Aorta (tissue), 5 donors: ENCODE results near the gene PROSER3. TPM values are rescaled to one million over a fixed set of nuclear protein-coding genes. Genes with fewer than 3 reads are reported as not detected.

Source experiments
- ATAC-seq: fragments of 200-7000 bp; cut with Tn5 transposase; one replicate; pipeline ENCODE4 v1.9.1; 2022; ENCODE audit warnings: moderate library complexity; ENCODE audit not compliant: low FRiP score
- DNase-seq, 2 donors: peaks; one replicate each; pipeline ENCODE4 v3.0.0-alpha.2; 2020
- H3K27ac ChIP-seq, 2 donors: one replicate each; pipeline ENCODE4 v1.5.1; 2013; ENCODE audit warnings: low read length in 2 of 2, mild to moderate bottlenecking in 2 of 2, moderate library complexity in 2 of 2, control low read depth in 1 of 2, inconsistent platforms in 1 of 2, low read depth in 1 of 2
- H3K27me3 ChIP-seq, 2 donors: one replicate each; pipeline ENCODE4 v1.6.1; 2013; ENCODE audit warnings: control low read depth in 1 of 2, low read length in 1 of 2, mild to moderate bottlenecking in 1 of 2, moderate library complexity in 1 of 2; ENCODE audit not compliant: insufficient read depth in 2 of 2, control insufficient read depth in 1 of 2
- H3K36me3 ChIP-seq, 2 donors: one replicate each; pipeline ENCODE4 v1.6.1; 2013; ENCODE audit warnings: control low read depth in 1 of 2, low read length in 1 of 2, mild to moderate bottlenecking in 1 of 2; ENCODE audit not compliant: insufficient read depth in 2 of 2, control insufficient read depth in 1 of 2
- H3K4me1 ChIP-seq, 2 donors: one replicate each; pipeline ENCODE4 v1.6.1; 2013; ENCODE audit warnings: low read length in 2 of 2, control low read depth in 1 of 2, mild to moderate bottlenecking in 1 of 2, moderate library complexity in 1 of 2; ENCODE audit not compliant: insufficient read depth in 2 of 2, control insufficient read depth in 1 of 2
- H3K4me3 ChIP-seq, 2 donors: one replicate each; pipeline ENCODE4 v1.5.1; 2013; ENCODE audit warnings: low read length in 2 of 2, control low read depth in 1 of 2, mild to moderate bottlenecking in 1 of 2
- H3K9me3 ChIP-seq: one replicate; pipeline ENCODE4 v1.6.1; 2013; ENCODE audit warnings: mild to moderate bottlenecking, low read length; ENCODE audit not compliant: control insufficient read depth
- WGBS, 2 donors: extraction: QIAGEN DNeasy Blood & Tissue Kit; methylation state at CpG; one replicate each; pipeline ENCODE4 v1.1.7; 2013; 5-methylcytosine and 5-hydroxymethylcytosine counted together
- intact Hi-C, 2 donors: fragments of 100-400 bp; cut with DNase I; formaldehyde crosslinking; loops; one replicate each; pipeline versions ENCODE4 v1.14.2 to v1.15.0; 2022
- polyA plus RNA-seq, 2 donors: library from polyadenylated mRNA; stranded (reverse); fragments of 200-250 nt; gene quantifications; one replicate each; pipeline ENCODE4 v1.2.3, GENCODE V29; 2013
- total RNA-seq, 2 donors: library from RNA; stranded (reverse); fragmentation: NEBNext Ultra II Directional; extraction: Animal tissue kit (Norgen Biotek cat#: 25700); gene quantifications; one replicate each; pipeline ENCODE4 v1.2.1, GENCODE V29; 2021
- donor health status: healthy with polysubstance abuse.
- donor health status: Bipolar disorder and iron deficiency.
- donor health status: DM: no; HTN: no; CAD: no.
- donor health status: DM: no; HTN: no; CAD: no.
- donor health status: DM: yes; HTN: yes; CAD: no.

PROSER3 gene
- total and polyA plus RNA-seq, 4 donors: 4.1 to 19.6 (median 18.7) TPM

DNA sequence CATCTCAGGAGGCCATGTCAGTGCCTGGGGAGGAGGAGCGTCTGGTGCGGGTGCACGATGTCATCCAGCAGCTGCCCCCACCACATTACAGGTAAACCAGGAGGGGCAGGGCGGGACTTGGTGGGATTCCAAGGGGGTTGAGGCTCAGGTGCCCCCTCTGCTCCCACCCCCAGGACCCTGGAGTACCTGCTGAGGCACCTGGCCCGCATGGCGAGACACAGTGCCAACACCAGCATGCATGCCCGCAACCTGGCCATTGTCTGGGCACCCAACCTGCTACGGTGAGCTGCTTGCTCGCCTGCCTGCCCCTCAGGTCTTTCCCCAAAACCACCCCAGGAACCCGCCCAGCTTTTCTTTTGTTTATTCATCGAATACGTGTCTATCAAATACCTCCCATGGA, 24.6 kb downstream of the PROSER3 start:
- peaks cover 0 to 1% of the 10 kb centered on the region in 2 donors for H3K36me3 ChIP-seq
- DNase-seq: no peak
- no peak overlapping the region for H3K4me3 ChIP-seq
- H3K27me3 ChIP-seq: no peaks in the 10 kb centered on the region
- no peak for ATAC-seq
- H3K4me1 ChIP-seq: no peaks in the 10 kb centered on the region
- 94 to 95% methylated on average over 12 of the region's 12 CpGs for WGBS, 2 donors
- no peak overlapping the region for H3K27ac ChIP-seq
- intact Hi-C loops: no loop called here
- no peaks in the 10 kb centered on the region for H3K9me3 ChIP-seq

GRCh38 chr19:35783469-35784434, 25.8 kb downstream of the PROSER3 start:
- DNase-seq (no peak), ATAC-seq (no peak)
- Histone ChIP-seq H3K36me3 (peaks cover 0 to 1% of the 10 kb centered on the region in 2 donors), H3K27ac (no peak overlapping the region), H3K27me3 (no peaks in the 10 kb centered on the region), H3K4me3 (no peak overlapping the region), H3K4me1 (no peaks in the 10 kb centered on the region), H3K9me3 (no peaks in the 10 kb centered on the region)
- WGBS, 2 donors: 80 to 84% methylated on average over 26 to 28 of the region's 28 CpGs
- intact Hi-C loops: no loop called here

DNA sequence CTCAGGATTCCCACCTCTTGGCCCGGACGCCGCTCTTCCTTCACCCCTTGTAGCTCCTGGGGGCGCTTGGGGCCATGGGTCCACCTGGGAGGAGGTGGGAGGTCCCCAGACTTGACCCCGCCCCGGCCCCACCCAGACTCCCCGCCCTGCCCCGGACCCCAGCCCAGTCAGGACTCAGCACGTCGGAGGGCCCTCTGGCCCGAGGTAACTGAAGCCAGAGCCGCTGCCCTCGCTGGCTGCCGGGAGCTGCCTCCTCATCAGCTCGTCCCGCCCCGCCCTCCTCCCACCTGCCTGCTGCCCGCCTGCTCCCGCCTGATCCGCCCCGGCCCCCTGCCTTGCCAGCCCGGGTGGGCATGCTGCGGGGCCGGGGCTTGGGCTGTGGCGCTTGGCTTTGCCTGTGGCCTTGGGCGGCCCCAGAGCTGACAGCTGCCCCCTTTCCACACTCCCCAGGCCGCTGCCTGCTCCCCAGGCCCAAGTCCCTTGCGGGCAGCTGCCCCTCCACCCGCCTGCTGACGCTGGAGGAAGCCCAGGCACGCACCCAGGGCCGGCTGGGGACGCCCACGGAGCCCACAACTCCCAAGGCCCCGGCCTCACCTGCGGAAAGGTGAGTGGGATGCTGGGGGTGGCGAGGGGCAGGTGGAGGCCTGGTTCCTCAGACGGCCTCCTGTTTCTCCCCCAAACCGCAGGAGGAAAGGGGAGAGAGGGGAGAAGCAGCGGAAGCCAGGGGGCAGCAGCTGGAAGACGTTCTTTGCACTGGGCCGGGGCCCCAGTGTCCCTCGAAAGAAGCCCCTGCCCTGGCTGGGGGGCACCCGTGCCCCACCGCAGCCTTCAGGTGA, 26.7 kb downstream of the PROSER3 start:
- 76 to 77% methylated on average over 34 to 45 of the region's 45 CpGs for WGBS, 2 donors
- DNase-seq (no peak), ATAC-seq (no peak)
- Histone ChIP-seq H3K36me3 (peaks cover 0 to 1% of the 10 kb centered on the region in 2 donors), H3K4me3 (no peak overlapping the region), H3K9me3 (no peaks in the 10 kb centered on the region), H3K4me1 (no peaks in the 10 kb centered on the region), H3K27me3 (no peaks in the 10 kb centered on the region), H3K27ac (no peak overlapping the region)
- intact Hi-C loops: no loop called here

DNA sequence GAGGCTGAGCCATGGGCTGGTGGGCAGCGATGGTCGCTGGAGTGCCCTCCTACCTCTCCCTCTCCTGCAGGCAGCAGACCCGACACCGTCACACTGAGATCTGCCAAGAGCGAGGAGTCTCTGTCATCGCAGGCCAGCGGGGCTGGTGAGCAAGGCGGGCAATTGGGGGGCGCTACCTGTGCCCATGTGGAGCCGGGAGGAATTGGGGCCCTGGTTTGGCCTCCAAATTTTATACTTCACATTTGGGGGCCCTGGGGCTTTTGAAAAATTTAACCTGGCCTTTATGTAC, 27.3 kb downstream of the PROSER3 start:
- DNase-seq (no peak), ATAC-seq (no peak)
- no peaks in the 10 kb centered on the region for H3K4me1 ChIP-seq
- WGBS, 2 donors: 84 to 86% methylated on average over 10 of the region's 10 CpGs
- peaks cover 0 to 1% of the 10 kb centered on the region in 2 donors for H3K36me3 ChIP-seq
- no peak overlapping the region for H3K27ac ChIP-seq
- H3K27me3 ChIP-seq: no peaks in the 10 kb centered on the region
- intact Hi-C loops: no loop called here
- H3K9me3 ChIP-seq: no peaks in the 10 kb centered on the region
- no peak overlapping the region for H3K4me3 ChIP-seq

DNA sequence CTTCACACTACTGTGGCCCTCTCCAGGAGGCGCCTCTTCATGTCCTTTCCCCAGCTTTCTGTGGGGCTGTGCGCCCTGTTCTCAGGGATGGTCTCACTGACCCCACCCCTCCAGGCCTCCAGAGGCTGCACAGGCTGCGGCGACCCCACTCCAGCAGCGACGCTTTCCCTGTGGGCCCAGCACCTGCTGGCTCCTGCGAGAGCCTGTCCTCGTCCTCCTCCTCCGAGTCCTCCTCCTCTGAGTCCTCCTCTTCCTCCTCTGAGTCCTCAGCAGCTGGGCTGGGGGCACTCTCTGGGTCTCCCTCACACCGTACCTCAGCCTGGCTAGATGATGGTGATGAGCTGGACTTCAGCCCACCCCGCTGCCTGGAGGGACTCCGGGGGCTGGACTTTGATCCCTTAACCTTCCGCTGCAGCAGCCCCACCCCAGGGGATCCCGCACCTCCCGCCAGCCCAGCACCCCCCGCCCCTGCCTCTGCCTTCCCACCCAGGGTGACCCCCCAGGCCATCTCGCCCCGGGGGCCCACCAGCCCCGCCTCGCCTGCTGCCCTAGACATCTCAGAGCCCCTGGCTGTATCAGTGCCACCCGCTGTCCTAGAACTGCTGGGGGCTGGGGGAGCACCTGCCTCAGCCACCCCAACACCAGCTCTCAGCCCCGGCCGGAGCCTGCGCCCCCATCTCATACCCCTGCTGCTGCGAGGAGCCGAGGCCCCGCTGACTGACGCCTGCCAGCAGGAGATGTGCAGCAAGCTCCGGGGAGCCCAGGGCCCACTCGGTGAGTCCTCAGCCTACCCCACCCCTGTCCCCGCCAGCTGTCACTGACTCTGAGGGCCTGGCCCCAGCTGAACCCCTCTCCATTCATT, 28.6 kb downstream of the PROSER3 start:
- ATAC-seq: no peak
- intact Hi-C loops: no loop called here

GRCh38 chr19:35787227-35787799, 29.3 kb downstream of the PROSER3 start:
- Histone ChIP-seq H3K4me1 (no peaks in the 10 kb centered on the region), H3K4me3 (no peak overlapping the region), H3K27me3 (no peaks in the 10 kb centered on the region), H3K27ac (no peak overlapping the region), H3K36me3 (no peaks in the 10 kb centered on the region), H3K9me3 (no peaks in the 10 kb centered on the region)
- WGBS, 2 donors: 92 to 94% methylated on average over 15 of the region's 15 CpGs
- intact Hi-C loops: no loop called here
- DNase-seq (no peak), ATAC-seq (no peak)

More for the DNA sequence above, 28.6 kb downstream of the PROSER3 start:
- Histone ChIP-seq H3K4me1 (no peaks in the 10 kb centered on the region), H3K36me3 (no peaks in the 10 kb centered on the region), H3K4me3 (no peak overlapping the region), H3K9me3 (no peaks in the 10 kb centered on the region), H3K27ac (no peak overlapping the region), H3K27me3 (no peaks in the 10 kb centered on the region)
- 91 to 93% methylated on average over 21 to 31 of the region's 31 CpGs for WGBS, 2 donors
- DNase-seq: no peak

- Histone ChIP-seq H3K4me1 (no peaks in the 10 kb centered on the region), H3K4me3 (no peak overlapping the region), H3K27me3 (no peaks in the 10 kb centered on the region), H3K9me3 (no peaks in the 10 kb centered on the region), H3K27ac (no peak overlapping the region), H3K36me3 (no peaks in the 10 kb centered on the region)
- DNase-seq (no peak), ATAC-seq (no peak)
- 75 to 79% methylated on average over 12 of the region's 12 CpGs for WGBS, 2 donors
- intact Hi-C loops: no loop called here
Observed at GRCh38 chr19:35788205-35788960, 30.4 kb downstream of the PROSER3 start.
